Measurements from ENCODE around the gene B4GALT2. TPM values are rescaled to one million over a fixed set of nuclear protein-coding genes. Genes with fewer than 3 reads are reported as not detected.

The B4GALT2 gene
- total RNA-seq, 1 donor from 2014 or later, result 62.6 TPM

DNA sequence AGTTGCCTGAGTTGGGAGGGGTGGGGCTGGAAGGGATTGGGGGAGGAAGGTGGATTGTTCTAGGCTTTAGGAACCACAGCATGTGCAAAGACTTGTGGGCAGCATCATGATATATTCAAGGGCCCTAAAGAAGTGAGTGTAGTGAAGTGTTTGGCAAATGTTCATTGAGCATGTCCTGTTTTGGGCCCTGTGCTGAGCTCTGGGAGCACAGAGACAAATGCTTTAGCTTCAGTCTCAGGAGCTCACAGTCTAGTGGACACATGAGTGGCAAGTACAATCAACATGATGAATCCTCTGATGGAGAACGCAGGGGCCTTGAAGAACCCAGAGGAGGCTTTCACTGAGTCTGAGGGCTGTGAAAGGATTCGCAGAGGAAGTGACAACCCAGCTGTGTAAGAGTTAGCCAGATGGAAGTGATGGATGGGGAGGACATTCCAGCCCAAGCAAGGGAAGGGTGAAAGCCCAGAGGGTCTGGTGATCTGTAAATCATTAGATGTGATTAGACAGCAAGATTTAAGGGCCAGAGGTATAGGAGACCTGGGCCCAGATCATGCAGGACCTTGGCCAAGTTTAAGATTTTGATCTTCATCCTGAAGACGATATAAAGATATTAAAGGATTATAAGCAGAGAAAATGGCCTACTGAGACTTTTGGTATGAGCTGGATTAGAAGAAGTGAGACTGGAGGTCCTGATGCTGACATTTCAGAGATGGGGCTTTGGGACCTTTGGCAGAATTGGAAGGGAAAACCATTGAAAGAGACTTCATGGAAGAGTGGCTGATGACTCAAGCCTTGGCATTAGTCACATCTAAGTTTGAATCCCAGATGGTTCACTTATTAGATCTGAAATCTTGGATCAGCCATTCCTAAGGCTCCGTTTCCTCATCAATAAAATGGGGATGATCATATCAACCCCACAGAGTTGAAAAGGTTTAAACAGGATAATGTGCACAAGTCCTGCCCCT, 27.7 kb upstream of the B4GALT2 start:
- Histone ChIP-seq H3K4me3 (ENCODE audit: low read depth, low read length) (no peak overlapping the region), H3K27me3 (ENCODE audit: control insufficient read depth, insufficient read depth, low read length) (no peaks in the 10 kb centered on the region), H3K36me3 (ENCODE audit: control insufficient read depth, insufficient read depth, low read length) (no peaks in the 10 kb centered on the region)
- DNase-seq (ENCODE audit: low read depth), result no peak
- TF ChIP-seq, protein P1, sequence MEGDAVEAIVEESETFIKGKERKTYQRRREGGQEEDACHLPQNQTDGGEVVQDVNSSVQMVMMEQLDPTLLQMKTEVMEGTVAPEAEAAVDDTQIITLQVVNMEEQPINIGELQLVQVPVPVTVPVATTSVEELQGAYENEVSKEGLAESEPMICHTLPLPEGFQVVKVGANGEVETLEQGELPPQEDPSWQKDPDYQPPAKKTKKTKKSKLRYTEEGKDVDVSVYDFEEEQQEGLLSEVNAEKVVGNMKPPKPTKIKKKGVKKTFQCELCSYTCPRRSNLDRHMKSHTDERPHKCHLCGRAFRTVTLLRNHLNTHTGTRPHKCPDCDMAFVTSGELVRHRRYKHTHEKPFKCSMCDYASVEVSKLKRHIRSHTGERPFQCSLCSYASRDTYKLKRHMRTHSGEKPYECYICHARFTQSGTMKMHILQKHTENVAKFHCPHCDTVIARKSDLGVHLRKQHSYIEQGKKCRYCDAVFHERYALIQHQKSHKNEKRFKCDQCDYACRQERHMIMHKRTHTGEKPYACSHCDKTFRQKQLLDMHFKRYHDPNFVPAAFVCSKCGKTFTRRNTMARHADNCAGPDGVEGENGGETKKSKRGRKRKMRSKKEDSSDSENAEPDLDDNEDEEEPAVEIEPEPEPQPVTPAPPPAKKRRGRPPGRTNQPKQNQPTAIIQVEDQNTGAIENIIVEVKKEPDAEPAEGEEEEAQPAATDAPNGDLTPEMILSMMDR (IDR thresholded peaks at IDR 0.05; ENCODE audit: insufficient read depth, low read length, poor library complexity, severe bottlenecking), result no peak

DNA sequence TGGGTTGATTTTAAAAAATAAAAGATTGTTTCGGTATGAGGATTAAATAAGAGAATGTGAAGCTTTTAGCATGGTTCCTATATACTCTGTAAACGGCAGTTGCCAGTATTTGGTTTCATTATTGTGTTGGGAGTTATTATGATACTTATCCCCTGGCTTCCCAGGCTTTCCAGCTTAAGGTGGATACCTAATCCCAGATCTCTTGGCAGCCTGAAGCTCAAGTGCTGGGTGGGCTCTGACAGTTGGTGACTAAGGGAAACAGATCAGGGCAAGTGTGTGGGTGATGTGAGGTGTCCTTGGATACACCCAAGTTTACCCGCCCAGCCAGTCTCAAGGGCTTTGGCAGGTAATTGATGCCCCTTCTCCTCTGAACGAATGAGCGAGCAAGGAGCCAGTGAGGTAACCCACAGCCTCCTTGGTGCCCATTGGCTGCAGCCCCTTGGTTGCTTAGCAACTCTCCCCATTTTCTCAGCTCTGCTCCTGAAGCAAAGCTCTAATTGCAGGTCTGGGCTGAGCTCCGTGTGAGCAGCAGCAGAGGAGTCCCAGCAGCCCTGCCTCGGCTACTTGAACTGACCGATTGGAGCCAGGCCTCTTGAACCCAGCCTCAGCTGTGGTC, 26.2 kb upstream of the B4GALT2 start:
- peaks cover 2% of the 10 kb centered on the region for H3K36me3 ChIP-seq (ENCODE audit: control insufficient read depth, insufficient read depth, low read length)
- H3K4me3 ChIP-seq (ENCODE audit: low read depth, low read length), result no peak overlapping the region
- no peak for DNase-seq (ENCODE audit: low read depth)
- TF ChIP-seq, protein P1 (IDR thresholded peaks at IDR 0.05; ENCODE audit: insufficient read depth, low read length, poor library complexity, severe bottlenecking), result no peak
- H3K27me3 ChIP-seq (ENCODE audit: control insufficient read depth, insufficient read depth, low read length), result no peaks in the 10 kb centered on the region

DNA sequence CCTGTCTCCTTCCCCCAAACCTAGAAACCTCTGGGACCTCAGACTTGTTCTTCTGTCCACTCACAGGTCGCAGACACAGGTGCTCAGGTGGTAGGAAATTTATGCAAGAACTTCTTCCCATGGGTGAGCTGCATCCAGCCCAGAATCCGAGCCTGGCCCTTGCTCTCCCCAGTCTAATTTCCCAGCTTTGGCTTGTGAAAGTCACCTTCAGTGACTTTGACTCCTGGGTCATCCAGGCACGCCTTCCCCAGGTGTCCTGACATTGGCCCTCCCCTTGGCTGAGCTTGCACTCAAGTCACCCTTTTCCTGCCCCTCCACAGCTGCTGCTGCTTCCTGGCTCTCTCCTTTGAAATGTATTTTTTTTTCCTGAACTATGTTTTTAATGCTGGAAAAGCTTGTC, 25.6 kb upstream of the B4GALT2 start:
- no peak for DNase-seq (ENCODE audit: low read depth)
- peaks cover 2% of the 10 kb centered on the region for H3K36me3 ChIP-seq (ENCODE audit: control insufficient read depth, insufficient read depth, low read length)
- H3K27me3 ChIP-seq (ENCODE audit: control insufficient read depth, insufficient read depth, low read length), result no peaks in the 10 kb centered on the region
- no peak overlapping the region for H3K4me3 ChIP-seq (ENCODE audit: low read depth, low read length)
- TF ChIP-seq, protein P1 (IDR thresholded peaks at IDR 0.05; ENCODE audit: insufficient read depth, low read length, poor library complexity, severe bottlenecking), result no peak

DNA sequence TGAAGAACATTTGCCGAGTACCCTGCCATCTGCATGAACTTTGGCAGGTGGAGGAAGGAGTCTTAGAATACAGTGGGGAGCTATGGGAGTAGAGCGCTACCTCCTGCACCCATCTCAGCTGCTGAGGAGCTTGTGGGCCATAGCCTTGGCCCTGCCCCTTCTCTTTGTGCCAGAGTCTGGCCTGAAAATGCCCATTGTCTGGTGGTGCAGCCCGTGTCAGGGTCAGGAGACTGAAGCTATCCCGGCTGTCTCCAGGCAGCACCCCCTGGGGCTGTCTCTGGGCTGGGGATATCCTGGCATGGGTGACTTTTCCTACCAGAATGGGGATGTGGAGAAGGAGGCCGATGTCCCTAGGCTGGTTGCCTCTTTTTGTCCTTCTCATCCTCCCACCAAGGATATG, 25.0 kb upstream of the B4GALT2 start:
- H3K4me3 ChIP-seq (ENCODE audit: low read depth, low read length), result no peak overlapping the region
- peaks cover 2% of the 10 kb centered on the region for H3K36me3 ChIP-seq (ENCODE audit: control insufficient read depth, insufficient read depth, low read length)
- TF ChIP-seq, protein P1 (IDR thresholded peaks at IDR 0.05; ENCODE audit: insufficient read depth, low read length, poor library complexity, severe bottlenecking), result no peak
- no peaks in the 10 kb centered on the region for H3K27me3 ChIP-seq (ENCODE audit: control insufficient read depth, insufficient read depth, low read length)
- DNase-seq (ENCODE audit: low read depth), result no peak

DNA sequence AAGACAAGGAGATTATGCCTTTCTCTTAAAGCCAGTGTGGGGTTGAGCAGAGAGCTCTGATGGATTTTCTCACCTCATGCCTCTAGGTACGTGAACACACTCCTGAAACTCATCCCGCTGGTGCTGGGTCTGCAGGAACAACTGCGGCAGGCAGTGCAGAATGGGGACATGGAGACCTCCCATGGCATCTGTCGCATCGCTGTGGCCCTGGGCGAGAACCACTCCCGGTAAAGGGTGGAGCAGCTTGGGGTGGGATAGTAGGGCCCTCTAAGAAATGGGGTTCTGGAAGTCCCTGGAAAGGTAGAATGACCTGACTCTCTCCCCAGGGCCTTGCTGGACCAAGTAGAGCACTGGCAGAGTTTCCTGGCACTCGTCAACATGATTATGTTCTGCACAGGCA, 22.8 kb upstream of the B4GALT2 start:
- no peak for DNase-seq (ENCODE audit: low read depth)
- TF ChIP-seq, protein P1 (IDR thresholded peaks at IDR 0.05; ENCODE audit: insufficient read depth, low read length, poor library complexity, severe bottlenecking), result no peak
- no peak overlapping the region for H3K4me3 ChIP-seq (ENCODE audit: low read depth, low read length)
- H3K27me3 ChIP-seq (ENCODE audit: control insufficient read depth, insufficient read depth, low read length), result no peaks in the 10 kb centered on the region
- H3K36me3 ChIP-seq (ENCODE audit: control insufficient read depth, insufficient read depth, low read length), result peaks cover 2% of the 10 kb centered on the region

All from kidney epithelial cell (primary cell).